ENCODE results near the gene BARHL1.

Gene BARHL1

DNA sequence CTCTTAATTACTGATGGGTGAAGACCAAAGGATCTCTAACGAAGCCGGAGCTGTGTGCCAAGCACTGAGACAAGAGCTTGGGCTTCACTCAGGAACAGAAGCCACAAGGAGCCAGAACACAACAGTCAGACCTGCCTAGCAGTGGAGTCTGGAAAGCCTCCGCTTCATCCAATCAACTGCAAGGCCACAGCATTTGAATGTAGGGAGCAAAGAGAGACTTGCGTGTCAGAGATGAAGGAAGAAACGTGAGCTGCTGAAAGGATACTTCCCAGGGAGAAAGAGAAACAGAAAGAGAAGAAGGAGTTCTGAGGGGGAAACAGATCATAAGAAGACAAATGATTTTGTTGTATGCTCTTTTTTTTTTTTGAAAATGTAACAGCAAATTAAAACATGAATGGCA lies 43.9 kb downstream of the BARHL1 start:
- DNase-seq: no peak

DNA sequence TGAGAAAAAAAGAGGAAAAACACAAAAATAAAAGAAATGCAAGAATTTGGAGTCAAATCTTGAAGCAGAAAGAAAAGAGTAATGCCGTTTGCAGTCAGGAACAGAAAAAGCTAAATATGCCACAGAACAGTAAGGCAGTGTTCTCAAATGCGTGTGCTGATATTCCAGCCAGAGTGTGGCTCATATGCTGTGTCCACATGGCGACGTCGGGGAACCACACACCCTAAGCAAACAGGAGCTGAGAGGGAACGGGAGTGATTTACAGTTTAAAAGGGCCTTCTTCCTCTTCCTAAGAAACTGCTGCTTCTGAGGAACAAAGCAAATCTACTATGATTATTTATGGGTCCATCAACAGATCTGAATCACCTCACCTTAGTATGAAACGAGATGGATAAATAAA lies 44.7 kb downstream of the BARHL1 start:
- DNase-seq: no peak

DNA sequence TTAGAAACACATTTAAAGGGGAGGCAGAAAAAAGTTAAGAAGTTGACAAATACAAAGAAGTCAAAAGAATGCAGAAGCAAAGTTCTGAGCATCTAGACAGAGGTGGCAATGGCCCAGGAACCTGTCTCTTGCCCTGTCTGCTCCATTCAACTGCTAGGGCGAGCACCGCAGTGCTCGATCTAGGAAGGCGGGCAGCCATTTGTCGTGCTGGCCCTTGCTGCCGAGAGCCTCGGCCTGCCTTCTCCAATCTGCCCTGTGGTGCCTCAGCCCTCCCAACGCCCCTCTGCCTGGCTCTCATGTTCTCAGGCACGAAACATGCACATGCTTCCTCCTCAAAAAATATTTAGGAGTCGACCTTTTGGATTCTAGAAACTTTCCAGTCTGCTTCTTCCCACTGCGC lies 45.2 kb downstream of the BARHL1 start:
- DNase-seq: no peak

DNA sequence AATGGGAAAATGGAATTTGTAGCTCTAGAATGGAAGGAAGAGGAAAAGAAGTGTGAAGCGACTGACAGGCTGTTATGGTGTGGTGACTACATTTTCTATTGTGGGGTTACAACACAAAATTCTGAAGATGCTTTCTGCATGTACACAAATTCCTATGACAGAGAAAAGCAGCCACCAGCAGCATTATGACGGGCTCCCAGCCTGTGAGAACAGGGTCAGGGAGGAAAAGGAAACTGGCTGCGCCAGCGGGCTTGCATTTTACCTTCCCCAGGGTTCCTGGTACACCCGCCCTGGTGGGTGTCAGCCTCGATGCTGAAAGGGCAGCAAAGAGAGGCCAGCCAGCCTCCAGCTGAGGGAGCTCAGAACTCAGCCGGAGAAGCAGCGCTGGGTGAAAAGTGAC lies 46.3 kb downstream of the BARHL1 start:
- DNase-seq: no peak

DNA sequence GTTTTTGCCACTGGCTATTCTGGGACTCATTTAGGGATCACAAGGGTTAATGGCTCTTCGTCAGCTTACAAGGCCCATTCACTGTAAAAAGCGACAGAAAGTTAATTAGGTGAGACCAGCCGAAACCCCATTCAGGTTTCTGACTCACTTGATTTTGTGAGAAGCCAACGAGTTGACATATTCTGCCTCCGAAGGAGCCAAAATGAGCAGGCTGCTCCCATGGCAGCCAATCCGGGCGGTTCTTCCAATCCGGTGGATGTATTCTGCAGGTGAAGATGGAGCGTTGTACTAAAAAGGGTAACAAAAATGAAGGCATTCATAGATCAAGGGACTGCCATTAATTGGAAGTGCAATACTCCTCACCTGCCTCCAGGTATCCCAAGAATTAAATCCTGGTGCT lies 47.7 kb downstream of the BARHL1 start:
- no peak for DNase-seq

DNA sequence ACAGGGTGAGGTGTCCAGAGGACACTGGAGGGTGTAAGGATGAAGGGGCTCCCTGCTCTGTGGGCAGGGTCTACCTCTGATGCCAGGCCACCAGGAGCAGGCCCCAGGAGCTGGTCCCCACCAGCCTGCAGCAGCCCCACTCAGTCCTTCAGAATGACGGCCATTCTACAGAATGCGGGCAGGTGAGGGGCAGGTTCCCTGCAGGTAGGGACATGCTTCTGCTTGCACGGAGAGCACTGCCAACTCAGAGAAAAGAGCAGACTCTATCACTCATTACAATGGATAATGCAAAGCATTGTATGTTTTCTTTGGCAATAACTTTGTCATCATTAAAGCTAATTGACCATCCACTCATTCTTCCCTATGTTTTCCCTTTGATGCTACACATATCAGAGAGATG lies 48.4 kb downstream of the BARHL1 start:
- no peak for DNase-seq

DNA sequence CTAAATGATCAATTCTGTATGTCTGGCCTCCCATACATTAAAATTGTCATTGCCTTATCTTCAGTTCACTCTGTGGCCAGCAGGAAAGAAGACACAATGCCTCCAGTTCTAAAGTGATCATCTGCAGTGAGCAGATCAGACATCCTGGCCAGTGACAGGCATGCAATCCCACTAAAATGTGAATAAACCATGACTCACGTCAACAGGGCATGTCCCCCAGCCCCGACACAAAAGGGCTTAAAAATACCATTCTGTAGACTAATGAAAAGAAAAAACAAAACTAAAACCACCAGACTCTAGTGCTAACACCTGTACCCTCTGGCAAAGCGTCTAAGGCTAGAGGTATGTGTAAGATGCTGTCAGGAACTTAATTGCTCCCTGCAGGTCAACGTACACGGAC lies 48.9 kb downstream of the BARHL1 start:
- no peak for DNase-seq

DNA sequence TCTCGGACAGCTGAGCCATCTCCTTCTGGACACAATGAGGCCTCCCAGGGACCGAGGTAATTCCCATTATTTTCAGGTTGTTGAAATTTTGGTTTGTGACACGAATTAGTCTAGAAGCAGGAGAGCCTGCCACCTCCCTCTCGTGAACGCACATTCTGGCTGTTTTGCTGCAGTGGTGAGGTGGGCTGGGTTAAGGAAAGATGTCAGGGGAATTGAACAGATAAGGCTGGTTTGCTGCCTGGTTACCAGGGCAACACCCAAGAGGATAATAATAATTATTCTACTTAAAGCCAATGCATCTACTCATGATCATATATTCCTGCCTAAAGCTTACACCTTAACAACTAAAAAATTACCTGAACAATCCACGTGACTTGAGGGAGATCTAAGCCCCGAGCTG lies 49.3 kb downstream of the BARHL1 start:
- no peak for DNase-seq

DNA sequence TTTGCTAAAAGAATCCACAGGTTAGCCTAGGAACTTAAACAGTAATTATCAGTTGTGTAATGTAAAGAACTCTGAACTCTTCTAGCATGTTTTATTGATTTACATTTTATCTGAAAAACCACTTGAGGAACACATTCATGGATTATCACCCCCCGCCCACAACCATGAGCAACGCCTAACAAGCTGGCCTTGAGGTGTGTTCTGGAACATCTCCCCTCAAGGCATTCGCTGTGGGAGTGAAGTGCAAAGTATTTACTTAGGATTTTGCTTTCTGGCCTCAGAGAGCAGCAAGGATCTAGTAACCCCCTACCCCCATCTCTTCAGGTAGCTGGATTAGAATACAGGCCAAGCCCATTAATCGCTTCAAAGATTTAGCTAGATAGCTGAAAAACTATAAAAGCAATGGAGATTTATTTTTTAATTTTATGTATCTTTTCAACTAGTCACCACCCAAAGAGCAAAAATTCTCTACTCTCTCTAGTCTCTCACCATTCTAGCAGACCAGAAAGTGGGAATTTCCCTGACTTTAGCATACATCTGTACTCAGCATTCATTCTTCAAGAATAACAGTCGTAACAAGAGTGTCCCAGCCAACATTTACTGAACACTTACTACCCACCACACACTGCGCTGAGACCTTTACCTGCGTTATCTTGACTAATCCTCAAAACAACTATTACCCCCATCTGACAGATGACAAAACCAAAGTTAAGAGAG lies 50.2 kb downstream of the BARHL1 start:
- DNase-seq: no peak

DNA sequence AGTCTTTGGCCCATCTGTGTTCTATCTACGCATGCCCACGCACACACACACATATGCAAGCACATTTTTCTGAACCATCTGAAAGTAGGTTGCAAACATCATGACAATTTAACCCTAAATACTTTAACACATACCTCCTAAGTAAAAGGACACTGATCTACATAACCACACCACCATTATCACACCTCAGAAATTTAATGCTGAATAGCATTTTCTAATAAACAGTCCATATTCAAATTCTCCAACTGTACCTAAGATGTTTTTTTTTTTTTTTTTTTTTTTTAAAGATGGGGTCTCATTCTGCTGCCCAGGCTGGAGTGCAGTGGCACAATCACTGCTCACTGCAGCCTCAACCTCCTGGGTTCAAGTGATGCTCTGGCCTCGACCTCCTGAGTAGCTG lies 51.9 kb downstream of the BARHL1 start:
- DNase-seq: no peak

DNA sequence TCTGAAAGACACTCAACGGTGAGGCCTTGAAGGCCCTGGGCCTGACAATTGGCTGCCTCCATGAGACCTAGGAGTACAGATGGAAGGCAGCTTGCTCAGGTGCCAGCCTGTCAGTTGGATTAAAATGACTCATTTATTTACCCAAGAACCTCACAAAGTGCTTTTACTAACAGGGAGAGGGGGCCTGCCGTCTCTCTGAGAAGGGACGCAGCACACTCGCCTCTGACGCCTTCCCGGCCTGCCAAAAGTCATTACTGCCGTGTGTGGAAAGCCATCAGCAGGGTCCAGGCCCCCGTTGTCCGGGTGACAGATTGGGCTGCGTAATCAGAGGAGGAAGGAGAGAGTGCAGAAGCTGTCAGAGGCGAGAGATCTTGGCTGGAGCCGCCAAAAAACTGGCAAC lies 54.9 kb downstream of the BARHL1 start:
- DNase-seq: peak; percentile 80

DNA sequence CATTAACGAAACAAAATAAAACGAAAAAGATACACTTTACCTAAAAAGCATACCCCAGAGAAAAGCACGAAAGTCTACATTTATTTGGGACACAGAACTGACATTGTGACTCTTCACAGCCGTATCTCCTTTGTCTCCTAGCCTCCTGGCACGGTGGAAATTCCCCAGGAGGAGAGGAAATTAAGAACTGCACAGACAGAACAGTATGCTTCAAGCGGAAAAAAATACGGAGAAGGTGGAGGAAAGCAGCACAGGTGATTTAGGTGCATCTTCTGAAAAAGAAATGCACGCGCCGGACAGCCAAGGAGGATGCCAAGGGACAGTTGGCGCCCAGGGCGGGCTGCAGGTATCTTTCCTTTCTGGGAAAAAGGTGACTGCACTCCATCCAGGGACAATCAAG lies 55.4 kb downstream of the BARHL1 start:
- DNase-seq: no peak

DNA sequence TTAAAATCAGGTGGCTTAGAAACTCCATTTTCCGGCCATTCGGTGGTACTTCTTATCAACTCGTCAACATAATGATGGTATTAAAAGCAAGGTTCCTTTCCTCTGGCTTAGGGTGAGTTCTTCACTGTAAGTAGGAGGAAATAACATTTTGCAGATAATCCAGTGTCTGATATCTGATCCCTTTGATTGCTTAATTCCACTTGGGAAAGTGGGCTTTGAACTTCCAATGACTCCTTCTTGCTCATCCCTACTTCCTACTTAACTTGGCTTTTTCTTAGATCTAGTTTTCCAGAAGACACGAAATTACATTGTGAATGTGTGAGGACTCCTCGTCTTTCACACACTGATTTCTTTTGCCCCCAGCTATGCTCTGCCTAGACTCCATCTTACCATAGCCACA lies 55.8 kb downstream of the BARHL1 start:
- no peak for DNase-seq

DNA sequence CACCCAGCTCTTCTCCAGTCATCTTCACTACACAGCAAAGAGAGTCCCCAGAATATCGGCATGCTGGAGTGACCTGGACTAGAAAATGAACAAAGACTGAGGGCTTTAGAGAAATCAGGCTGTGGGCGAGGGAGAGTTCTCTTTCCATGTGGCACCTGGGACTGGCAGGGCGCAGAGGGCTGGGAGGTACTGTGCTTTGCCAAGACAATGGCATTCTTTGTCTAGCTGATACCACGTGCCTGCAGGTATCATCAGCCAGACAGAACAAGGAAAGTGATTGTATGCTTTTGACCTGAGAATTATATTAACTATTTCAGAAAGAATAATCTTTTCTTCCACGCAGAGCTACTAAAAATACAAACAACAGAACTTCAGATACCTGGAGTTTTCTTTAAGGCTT lies 56.9 kb downstream of the BARHL1 start:
- no peak for DNase-seq
